ENCODE results near the gene FARS2.

Gene FARS2

GRCh38 chr6:5506149-5506548 lies 244.8 kb downstream of the FARS2 start:
- no peak for DNase-seq (ENCODE audit: low read depth in 2 of 2)

- DNase-seq (ENCODE audit: low read depth in 2 of 2), result no peak
Measured at GRCh38 chr6:5506597-5506996, 245.3 kb downstream of the FARS2 start.

GRCh38 chr6:5507131-5507681 lies 245.9 kb downstream of the FARS2 start:
- DNase-seq (ENCODE audit: low read depth in 2 of 2), result no peak

GRCh38 chr6:5509106-5509505 lies 247.8 kb downstream of the FARS2 start:
- no peak for DNase-seq (ENCODE audit: low read depth in 2 of 2)

- DNase-seq (ENCODE audit: low read depth in 2 of 2), result no peak
Measured at GRCh38 chr6:5510331-5511133, 249.2 kb downstream of the FARS2 start.

GRCh38 chr6:5511954-5512353 lies 250.6 kb downstream of the FARS2 start:
- DNase-seq (ENCODE audit: low read depth in 2 of 2), result no peak

GRCh38 chr6:5512422-5512821 lies 251.1 kb downstream of the FARS2 start:
- DNase-seq (ENCODE audit: low read depth in 2 of 2), result no peak

GRCh38 chr6:5513408-5513807 lies 252.1 kb downstream of the FARS2 start:
- DNase-seq (ENCODE audit: low read depth in 2 of 2), result no peak

- DNase-seq (ENCODE audit: low read depth in 2 of 2), result no peak
Measured at GRCh38 chr6:5514353-5514752, 253.0 kb downstream of the FARS2 start.

- DNase-seq (ENCODE audit: low read depth in 2 of 2), result no peak
Measured at GRCh38 chr6:5515200-5515599, 253.9 kb downstream of the FARS2 start.

- DNase-seq (ENCODE audit: low read depth in 2 of 2), result no peak
Measured at GRCh38 chr6:5516036-5516435, 254.7 kb downstream of the FARS2 start.

- DNase-seq (ENCODE audit: low read depth in 2 of 2), result peak; percentile 19 to 25
Measured at GRCh38 chr6:5517796-5518195, 256.5 kb downstream of the FARS2 start.

GRCh38 chr6:5518936-5519491 lies 257.7 kb downstream of the FARS2 start:
- DNase-seq (ENCODE audit: low read depth in 2 of 2), result no peak

GRCh38 chr6:5520796-5521195 lies 259.5 kb downstream of the FARS2 start:
- DNase-seq (ENCODE audit: low read depth in 2 of 2), result no peak

GRCh38 chr6:5521322-5521721 lies 260.0 kb downstream of the FARS2 start:
- no peak for DNase-seq (ENCODE audit: low read depth in 2 of 2)

- DNase-seq (ENCODE audit: low read depth in 2 of 2), result no peak
Measured at GRCh38 chr6:5522147-5522546, 260.8 kb downstream of the FARS2 start.

GRCh38 chr6:5524110-5524509 lies 262.8 kb downstream of the FARS2 start:
- no peak for DNase-seq (ENCODE audit: low read depth in 2 of 2)

- DNase-seq (ENCODE audit: low read depth in 2 of 2), result no peak
Measured at GRCh38 chr6:5525209-5525608, 263.9 kb downstream of the FARS2 start.

GRCh38 chr6:5529015-5529414 lies 267.7 kb downstream of the FARS2 start:
- no peak for DNase-seq (ENCODE audit: low read depth in 2 of 2)

- DNase-seq (ENCODE audit: low read depth in 2 of 2), result no peak
Measured at GRCh38 chr6:5529733-5530132, 268.4 kb downstream of the FARS2 start.

GRCh38 chr6:5531161-5531560 lies 269.8 kb downstream of the FARS2 start:
- DNase-seq (ENCODE audit: low read depth in 2 of 2), result no peak

- no peak for DNase-seq (ENCODE audit: low read depth in 2 of 2)
Measured at GRCh38 chr6:5531853-5532375, 270.6 kb downstream of the FARS2 start.

- DNase-seq (ENCODE audit: low read depth in 2 of 2), result no peak
Measured at GRCh38 chr6:5532941-5533340, 271.6 kb downstream of the FARS2 start.
